ENCODE measurements around the gene DCPS.
"Not testable (repeated sequence)": the region's sequence is repeated elsewhere in the genome, so short reads cannot be mapped to it uniquely, and the experiment has no call there.

The DCPS gene

GRCh38 chr11:126383339-126384335 lies 79.8 kb downstream of the DCPS start:
- H3K9me3 ChIP-seq = no peaks in the 10 kb centered on the region
- H3K27me3 ChIP-seq = no peaks in the 10 kb centered on the region
- TF ChIP-seq CTCF (IDR thresholded peaks at IDR 0.05; ENCODE audit: low read depth, low read length) = no peak
- H3K4me1 ChIP-seq = peaks cover 4% of the 10 kb centered on the region; the same call in 1 of the 2 replicates
- no peak for DNase-seq
- H3K36me3 ChIP-seq = no peaks in the 10 kb centered on the region
- H3K4me3 ChIP-seq (ENCODE audit: low read depth, low read length) = no peak overlapping the region

GRCh38 chr11:126384449-126385070 lies 80.7 kb downstream of the DCPS start:
- H3K9me3 ChIP-seq = no peaks in the 10 kb centered on the region
- no peak for TF ChIP-seq CTCF (IDR thresholded peaks at IDR 0.05; ENCODE audit: low read depth, low read length)
- H3K4me3 ChIP-seq (ENCODE audit: low read depth, low read length) = no peak overlapping the region
- H3K4me1 ChIP-seq = no peaks in the 10 kb centered on the region
- no peaks in the 10 kb centered on the region for H3K27me3 ChIP-seq
- no peaks in the 10 kb centered on the region for H3K36me3 ChIP-seq
- no peak for DNase-seq

GRCh38 chr11:126385991-126386728 lies 82.3 kb downstream of the DCPS start:
- no peak overlapping the region for H3K4me3 ChIP-seq (ENCODE audit: low read depth, low read length)
- no peaks in the 10 kb centered on the region for H3K27me3 ChIP-seq
- no peaks in the 10 kb centered on the region for H3K9me3 ChIP-seq
- H3K4me1 ChIP-seq = no peaks in the 10 kb centered on the region
- no peaks in the 10 kb centered on the region for H3K36me3 ChIP-seq
- no peak for DNase-seq
- TF ChIP-seq CTCF (IDR thresholded peaks at IDR 0.05; ENCODE audit: low read depth, low read length) = no peak

- peak; percentile 26 for DNase-seq
- H3K4me1 ChIP-seq; H3K27me3 ChIP-seq; H3K36me3 ChIP-seq; H3K4me3 ChIP-seq (ENCODE audit: low read depth, low read length); H3K9me3 ChIP-seq: not testable (repeated sequence)
Observed at GRCh38 chr11:126386729-126387071, 82.8 kb downstream of the DCPS start.

- H3K36me3 ChIP-seq = no peaks in the 10 kb centered on the region
- no peak for TF ChIP-seq CTCF (IDR thresholded peaks at IDR 0.05; ENCODE audit: low read depth, low read length)
- H3K4me1 ChIP-seq = peaks cover 10% of the 10 kb centered on the region
- H3K4me3 ChIP-seq (ENCODE audit: low read depth, low read length) = no peak overlapping the region
- no peak for DNase-seq
- no peaks in the 10 kb centered on the region for H3K9me3 ChIP-seq
- no peaks in the 10 kb centered on the region for H3K27me3 ChIP-seq
Observed at GRCh38 chr11:126387857-126388256, 84.0 kb downstream of the DCPS start.

GRCh38 chr11:126390272-126390867 lies 86.5 kb downstream of the DCPS start:
- Histone ChIP-seq H3K36me3 (no peaks in the 10 kb centered on the region), H3K9me3 (no peaks in the 10 kb centered on the region), H3K4me3 (ENCODE audit: low read depth, low read length) (no peak overlapping the region), H3K27me3 (no peaks in the 10 kb centered on the region), H3K4me1 (peaks cover 10% of the 10 kb centered on the region)
- no peak for TF ChIP-seq CTCF (IDR thresholded peaks at IDR 0.05; ENCODE audit: low read depth, low read length)
- DNase-seq = no peak

Measured in BE2C (cell line).